OCI-LY7 (cell line): ENCODE data around the gene PPIH. TPM values are rescaled to one million over a fixed set of nuclear protein-coding genes. Genes with fewer than 3 reads are reported as not detected.

Source experiments
- BruUV-seq: library from RNA; stranded (reverse); fragments of 400-500 nt; replicated peaks from 2 replicates; lab custom pipeline; 2021; lab: Mats Ljungman, UMichigan
- CTCF ChIA-PET: fragments of 300-600 bp; sonication (Branson Sonifier 250); formaldehyde crosslinking; loops from one replicate; lab custom pipeline; 2022; ENCODE audit warnings: antibody characterized with exemption; ENCODE audit not compliant: unreplicated experiment; lab: Charles Lee
- POLR2A ChIA-PET: fragments of 300-600 bp; sonication (Branson Sonifier 250); formaldehyde crosslinking; loops from one replicate; lab custom pipeline; 2022; ENCODE audit warnings: antibody characterized with exemption; lab: Charles Lee
- DNase-seq: peaks from one replicate; pipeline ENCODE4 v3.0.0-alpha.2; 2015; ENCODE audit warnings: low spot score
- H2AFZ ChIP-seq: fragments of 200-600 bp; sonication (generic), shearing (Covaris generic); 2 replicates; pipeline ENCODE4 v1.6.1; 2014; ENCODE audit warnings: mild to moderate bottlenecking, antibody characterized with exemption, low read length, moderate library complexity
- H3K27ac ChIP-seq: fragments of 200-600 bp; sonication (generic); 2 replicates; pipeline ENCODE4 v1.5.1; 2014; ENCODE audit warnings: mixed run types, low read depth, mild to moderate bottlenecking, moderate library complexity, low read length, inconsistent platforms; ENCODE audit not compliant: poor library complexity, severe bottlenecking
- H3K36me3 ChIP-seq: fragments of 200-600 bp; sonication (generic); 2 replicates; pipeline ENCODE4 v1.6.1; 2014; ENCODE audit warnings: mild to moderate bottlenecking, antibody characterized with exemption, low read length, moderate library complexity, mixed read lengths; ENCODE audit not compliant: insufficient read depth
- H3K4me1 ChIP-seq: fragments of 200-600 bp; sonication (generic); 2 replicates; pipeline ENCODE4 v1.5.1; 2014; ENCODE audit warnings: mild to moderate bottlenecking, low read length; ENCODE audit not compliant: insufficient read depth, poor library complexity, severe bottlenecking
- H3K4me2 ChIP-seq: fragments of 200-600 bp; sonication (generic); 2 replicates; pipeline ENCODE4 v1.6.1; 2014; ENCODE audit warnings: mild to moderate bottlenecking, low read length
- H3K4me3 ChIP-seq: fragments of 200-600 bp; sonication (generic); 2 replicates; pipeline ENCODE4 v1.5.1; 2014; ENCODE audit warnings: mild to moderate bottlenecking, low read depth, low read length; ENCODE audit not compliant: poor library complexity, severe bottlenecking
- H3K79me2 ChIP-seq: fragments of 200-600 bp; sonication (generic); 2 replicates; pipeline ENCODE4 v1.6.1; 2016; ENCODE audit warnings: low read depth, mild to moderate bottlenecking, low read length, moderate library complexity, mixed read lengths; ENCODE audit not compliant: insufficient read depth
- H3K9me2 ChIP-seq: fragments of 200-600 bp; sonication (generic); 2 replicates; pipeline ENCODE4 v1.6.1; 2016; ENCODE audit warnings: mild to moderate bottlenecking, low read length, mixed read lengths; ENCODE audit not compliant: insufficient read depth
- H3K9me3 ChIP-seq: fragments of 200-600 bp; sonication (generic); 2 replicates; pipeline ENCODE4 v1.6.1; 2014; ENCODE audit warnings: mild to moderate bottlenecking, mixed run types, low read length, mixed read lengths
- H4K20me1 ChIP-seq: fragments of 200-600 bp; sonication (generic); 2 replicates; pipeline ENCODE4 v1.6.1; 2014; ENCODE audit warnings: mild to moderate bottlenecking, antibody characterized with exemption, low read length, moderate library complexity, mixed read lengths; ENCODE audit not compliant: insufficient read depth
- EZH2phosphoT487 ChIP-seq: fragments of 200-600 bp; sonication (generic); IDR thresholded peaks from 2 replicates; pipeline ENCODE4 v1.6.1; 2018; ENCODE audit warnings: low read depth, borderline replicate concordance, mild to moderate bottlenecking, mixed run types, antibody characterized with exemption, low read length, moderate library complexity, mixed read lengths
- intact Hi-C: fragments of 100-400 bp; cut with micrococcal nuclease; formaldehyde crosslinking; loops from one replicate; pipeline ENCODE4 v1.10.0; 2022; ENCODE audit not compliant: unreplicated experiment
- total RNA-seq, 2 experiments: library from RNA; depleted of rRNA in 1 of 2; stranded (reverse); fragments of >200 nt in 1 of 2; shearing (Covaris generic) in 1 of 2; gene quantifications; 2 replicates each; pipeline ENCODE4 v1.2.3, GENCODE V29; 2014 to 2022
- TF ChIP-seq, protein P1 (sequence below): fragments of 200-600 bp; sonication (generic); conservative IDR thresholded peaks from 2 replicates; pipeline ENCODE4 v1.5.1; 2014; ENCODE audit warnings: mild to moderate bottlenecking, antibody characterized with exemption, low read length, moderate library complexity, mixed read lengths

Gene PPIH
- total RNA-seq, 2 experiments from 2014 or later, result 74.4 to 100 TPM

GRCh38 chr1:42682739-42683531, 24.7 kb downstream of the PPIH start:
- intact Hi-C loops, result loop anchor here (1.0 to 5.0 kb wide), 3 partner anchors 25 to 259 kb away; partner anchors contain the start of genes C1orf50, P3H1 and PPIH
- Histone ChIP-seq H4K20me1 (peaks cover 47% of the 10 kb centered on the region), H3K4me3 (peak overlapping the region; percentile 84), H3K4me1 (peaks cover 58% of the 10 kb centered on the region), H3K9me3 (no peaks in the 10 kb centered on the region), H3K4me2 (peak overlapping the region; percentile 98), H2AFZ (no peak overlapping the region), H3K79me2 (peaks cover 69% of the 10 kb centered on the region), H3K9me2 (no peaks in the 10 kb centered on the region), H3K27ac (peak overlapping the region; percentile 59), H3K36me3 (peaks cover 51% of the 10 kb centered on the region)
- DNase-seq, result peak; percentile 77
- ChIA-PET CTCF (no interaction called here), POLR2A (interaction anchor here (0.7 to 2.4 kb wide), 8 partner anchors 9 to 84 kb away, joined by 3 to 8 read pairs (median 4); partner anchors contain the start of genes P3H1 and PPIH)
- TF ChIP-seq, protein P1, sequence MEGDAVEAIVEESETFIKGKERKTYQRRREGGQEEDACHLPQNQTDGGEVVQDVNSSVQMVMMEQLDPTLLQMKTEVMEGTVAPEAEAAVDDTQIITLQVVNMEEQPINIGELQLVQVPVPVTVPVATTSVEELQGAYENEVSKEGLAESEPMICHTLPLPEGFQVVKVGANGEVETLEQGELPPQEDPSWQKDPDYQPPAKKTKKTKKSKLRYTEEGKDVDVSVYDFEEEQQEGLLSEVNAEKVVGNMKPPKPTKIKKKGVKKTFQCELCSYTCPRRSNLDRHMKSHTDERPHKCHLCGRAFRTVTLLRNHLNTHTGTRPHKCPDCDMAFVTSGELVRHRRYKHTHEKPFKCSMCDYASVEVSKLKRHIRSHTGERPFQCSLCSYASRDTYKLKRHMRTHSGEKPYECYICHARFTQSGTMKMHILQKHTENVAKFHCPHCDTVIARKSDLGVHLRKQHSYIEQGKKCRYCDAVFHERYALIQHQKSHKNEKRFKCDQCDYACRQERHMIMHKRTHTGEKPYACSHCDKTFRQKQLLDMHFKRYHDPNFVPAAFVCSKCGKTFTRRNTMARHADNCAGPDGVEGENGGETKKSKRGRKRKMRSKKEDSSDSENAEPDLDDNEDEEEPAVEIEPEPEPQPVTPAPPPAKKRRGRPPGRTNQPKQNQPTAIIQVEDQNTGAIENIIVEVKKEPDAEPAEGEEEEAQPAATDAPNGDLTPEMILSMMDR, result no peak
- TF ChIP-seq EZH2phosphoT487, result no peak
- BruUV-seq, result no TSS peak

GRCh38 chr1:42684139-42684538, 25.9 kb downstream of the PPIH start:
- CTCF ChIA-PET, result no interaction called here
- no TSS peak for BruUV-seq
- Histone ChIP-seq H2AFZ (no peak overlapping the region), H3K36me3 (peaks cover 63% of the 10 kb centered on the region), H3K79me2 (peaks cover 81% of the 10 kb centered on the region), H3K4me1 (peaks cover 70% of the 10 kb centered on the region), H3K4me2 (peak overlapping the region; percentile 98), H3K9me3 (no peaks in the 10 kb centered on the region), H3K4me3 (peak overlapping the region; percentile 84), H3K9me2 (no peaks in the 10 kb centered on the region), H3K27ac (no peak overlapping the region), H4K20me1 (peaks cover 59% of the 10 kb centered on the region)
- intact Hi-C loops, result loop anchor here (5.0 kb wide), 1 partner anchor 258 kb away; no protein-coding TSS in a partner anchor
- DNase-seq, result peak; percentile 31
- POLR2A ChIA-PET, result interaction anchor here (1.8 to 2.4 kb wide), 2 partner anchors 8 to 22 kb away, joined by 5 to 8 read pairs; no protein-coding TSS in a partner anchor
- TF ChIP-seq, protein P1, result no peak
- no peak for TF ChIP-seq EZH2phosphoT487

DNA sequence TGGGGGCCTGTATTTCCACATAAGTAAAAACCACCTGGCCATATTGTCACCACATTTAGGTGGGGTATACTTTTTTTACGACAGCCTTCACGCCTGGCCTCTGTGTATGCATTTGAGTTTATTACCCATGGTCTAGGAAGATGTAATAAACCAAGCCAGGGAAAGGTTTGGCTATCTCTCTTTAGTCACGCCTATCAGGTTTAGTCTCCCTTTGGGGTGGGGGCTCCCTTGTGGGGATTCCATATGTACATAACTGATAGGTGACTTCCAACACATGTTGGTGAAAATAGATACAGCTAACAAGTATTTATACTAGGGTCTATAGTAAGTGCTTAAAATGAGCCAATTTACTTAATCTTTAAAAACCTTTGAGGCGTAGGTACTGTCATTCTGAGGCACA, 28.2 kb downstream of the PPIH start:
- Histone ChIP-seq H3K4me1 (peaks cover 75% of the 10 kb centered on the region), H4K20me1 (peaks cover 81% of the 10 kb centered on the region), H2AFZ (no peak overlapping the region), H3K36me3 (peaks cover 86% of the 10 kb centered on the region), H3K9me2 (no peaks in the 10 kb centered on the region), H3K4me2 (peak overlapping the region; percentile 98), H3K9me3 (no peaks in the 10 kb centered on the region), H3K79me2 (peaks cover 90% of the 10 kb centered on the region), H3K27ac (no peak overlapping the region), H3K4me3 (peak overlapping the region; percentile 84)
- TF ChIP-seq EZH2phosphoT487, result no peak
- TF ChIP-seq, protein P1, result no peak
- ChIA-PET CTCF (no interaction called here), POLR2A (interaction anchor here (0.6 kb wide), 1 partner anchor 130 kb away, joined by 3 read pairs; no protein-coding TSS in a partner anchor)
- intact Hi-C loops, result no loop called here
- DNase-seq, result no peak
- BruUV-seq, result no TSS peak
